GM18873 (cell line): ENCODE results near the gene ZNF280A.
"Not testable (repeated sequence)": the region's sequence is repeated elsewhere in the genome, so short reads cannot be mapped to it uniquely, and the experiment has no call there.

Experiments used
- ATAC-seq: cut with Tn5 transposase; IDR thresholded peaks from one replicate; pipeline ENCODE4 v1.9.1; 2021; ENCODE audit warnings: mild to moderate bottlenecking, moderate library complexity, moderate number of reproducible peaks; ENCODE audit not compliant: unreplicated experiment, low FRiP score

Gene ZNF280A

GRCh38 chr22:22515890-22516289, 4.2 kb downstream of the ZNF280A start:
- ATAC-seq = no peak

DNA sequence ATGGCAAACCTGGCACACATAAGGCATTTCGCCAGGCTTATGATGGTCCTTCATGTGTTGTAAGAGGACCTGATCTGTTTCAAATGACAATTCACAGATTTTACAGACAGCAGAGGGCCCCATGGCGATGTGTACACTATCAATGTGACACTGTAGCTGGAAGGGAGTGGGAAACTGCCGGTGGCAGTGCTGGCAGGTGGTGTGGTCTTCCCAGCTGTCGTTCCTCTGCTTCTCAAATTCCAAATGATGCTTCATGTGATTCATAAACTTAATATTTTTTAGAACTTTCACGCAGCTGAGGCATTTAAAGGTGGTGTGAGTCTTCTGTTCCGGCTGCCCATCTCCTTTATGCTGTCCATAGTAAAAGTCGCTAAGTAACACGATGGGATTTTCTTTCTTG, 5.6 kb downstream of the ZNF280A start:
- ATAC-seq = not testable (repeated sequence)

GRCh38 chr22:22513619-22514018, 6.5 kb downstream of the ZNF280A start:
- no peak for ATAC-seq

GRCh38 chr22:22512951-22513350, 7.1 kb downstream of the ZNF280A start:
- no peak for ATAC-seq

DNA sequence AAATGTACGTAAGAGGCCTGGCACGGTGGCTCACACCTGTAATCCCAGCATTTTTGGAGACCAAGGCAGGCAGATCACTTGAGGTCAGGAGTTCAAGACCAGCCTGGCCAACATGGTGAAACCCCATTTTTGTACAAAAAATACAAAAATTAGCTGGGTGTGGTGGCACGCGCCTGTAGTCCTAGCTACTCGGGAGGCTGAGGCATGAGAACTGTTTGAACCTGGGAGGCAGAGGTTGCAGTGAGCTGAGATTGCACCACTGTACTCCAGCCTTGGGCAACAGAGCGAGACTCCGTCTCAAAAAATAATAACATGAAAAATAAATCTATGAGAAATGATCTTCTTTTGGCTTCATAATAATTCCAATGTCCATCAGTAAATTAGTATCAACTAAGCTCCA, 9.2 kb downstream of the ZNF280A start:
- not testable (repeated sequence) for ATAC-seq

DNA sequence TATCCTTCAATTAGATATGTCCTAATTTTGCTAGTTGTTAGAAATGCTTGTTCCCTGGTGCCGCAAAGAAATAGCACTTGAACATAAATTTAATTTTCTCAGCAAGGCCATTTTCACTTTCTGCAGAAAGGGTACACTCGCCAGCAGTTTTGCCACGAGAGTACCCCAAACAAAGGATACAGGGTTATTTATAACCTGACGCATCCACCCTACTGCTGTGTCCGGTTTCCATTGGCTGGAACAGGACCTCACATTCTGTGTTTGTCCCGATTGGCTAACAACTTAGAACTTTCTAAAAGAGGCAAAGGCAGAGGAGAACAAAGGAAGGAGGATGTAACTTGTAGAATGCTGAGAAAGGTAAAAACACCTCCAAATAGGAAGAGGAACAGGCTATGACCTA, 10.2 kb downstream of the ZNF280A start:
- ATAC-seq = not testable (repeated sequence)

DNA sequence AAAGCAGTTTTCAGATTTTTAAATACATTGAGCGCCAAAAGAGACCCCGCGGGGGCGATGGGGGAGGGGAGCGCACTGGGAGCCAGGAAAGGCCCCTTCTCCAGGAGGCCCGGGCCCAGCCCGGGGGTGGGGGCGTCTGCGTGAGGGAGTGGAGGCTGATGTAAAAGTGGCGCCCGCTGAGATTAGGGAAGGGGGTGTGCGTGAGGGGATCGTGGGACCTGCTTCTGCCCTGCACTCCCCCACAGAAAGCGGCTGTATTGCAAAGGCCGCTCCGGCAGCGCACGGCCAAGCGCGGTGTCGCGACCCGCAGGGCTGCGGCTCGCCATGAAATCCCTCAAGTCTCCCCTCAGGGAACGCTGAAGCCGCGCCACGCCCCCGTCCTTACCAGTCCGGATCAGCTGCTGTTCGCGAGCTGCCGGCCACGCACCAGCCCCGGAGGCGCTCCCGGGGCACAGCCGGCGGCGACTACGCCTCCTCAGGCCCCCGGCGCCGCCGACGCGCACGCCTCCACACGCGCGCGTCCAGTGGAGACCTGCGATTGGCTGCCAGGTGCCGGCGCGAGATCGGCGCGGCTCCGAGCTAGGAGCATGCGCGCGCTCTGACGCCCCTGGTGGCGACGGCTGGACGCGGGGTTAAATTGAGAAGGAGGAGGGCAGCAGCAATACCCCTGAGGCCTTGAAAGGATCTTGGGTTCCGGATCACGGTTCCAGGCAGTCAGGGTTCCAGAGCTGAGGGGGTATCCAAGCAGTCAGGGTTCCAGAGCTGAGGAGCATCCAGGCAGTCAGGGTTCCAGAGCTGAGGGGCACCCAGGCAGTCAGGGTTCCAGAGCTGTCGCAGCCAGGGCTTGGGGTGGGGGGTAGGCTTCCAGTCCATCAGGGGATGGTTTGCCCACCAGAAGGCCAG, 11.5 kb downstream of the ZNF280A start, which contains the start of gene ZNF280B:
Gene ZNF280B (minus strand): TSS at position 469 of the 903 bp plus-strand sequence. CDS start 19,344 bp downstream, outside the sequence.
- ATAC-seq = no peak

DNA sequence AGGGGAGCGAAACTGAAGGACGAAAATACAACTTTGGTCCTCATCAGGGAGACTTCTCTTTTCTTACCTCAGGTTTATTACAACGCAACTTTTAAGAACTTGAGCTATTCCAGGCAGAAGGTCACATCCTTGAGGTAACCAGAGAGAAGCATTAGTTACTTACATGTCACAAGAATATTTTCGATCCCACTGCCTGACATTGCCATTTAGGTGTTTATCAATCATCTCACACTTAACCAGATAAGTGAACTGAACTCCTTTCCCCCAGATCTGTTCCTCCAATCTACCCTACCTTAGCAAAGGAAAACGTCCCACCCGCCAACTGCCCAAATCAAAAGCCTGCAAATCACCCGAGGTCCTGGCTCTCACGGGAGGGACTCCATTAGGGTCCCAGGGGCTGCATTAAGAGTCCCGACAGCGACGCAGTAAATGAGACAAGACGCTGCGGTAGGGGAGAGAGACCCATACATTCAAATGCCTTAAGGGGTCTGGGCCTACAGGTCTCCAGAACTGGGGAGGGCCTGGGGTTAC, 12.3 kb downstream of the ZNF280A start:
- no peak for ATAC-seq

- no peak for ATAC-seq
Measured at GRCh38 chr22:22506736-22507135, 13.3 kb downstream of the ZNF280A start.

DNA sequence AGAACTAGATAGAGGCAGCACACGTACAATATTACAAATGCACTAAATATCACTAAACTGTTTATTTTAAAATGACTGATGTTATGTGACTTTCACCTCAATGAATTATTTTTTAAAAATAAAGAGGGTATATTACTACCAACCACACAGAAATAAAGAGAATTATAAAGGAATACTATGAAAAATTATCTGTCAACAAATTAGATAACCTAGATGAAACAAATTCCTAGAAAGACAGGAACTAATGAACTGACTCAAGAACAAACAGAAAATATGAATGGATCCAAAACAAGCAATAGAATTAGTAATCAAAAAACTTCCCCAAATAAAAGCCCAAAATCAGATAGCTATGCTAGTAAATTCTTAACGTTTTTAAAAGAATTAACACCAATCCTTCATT, 21.8 kb downstream of the ZNF280A start:
- ATAC-seq = no peak

GRCh38 chr22:22491589-22491988, 28.5 kb downstream of the ZNF280A start:
- ATAC-seq = not testable (repeated sequence)

DNA sequence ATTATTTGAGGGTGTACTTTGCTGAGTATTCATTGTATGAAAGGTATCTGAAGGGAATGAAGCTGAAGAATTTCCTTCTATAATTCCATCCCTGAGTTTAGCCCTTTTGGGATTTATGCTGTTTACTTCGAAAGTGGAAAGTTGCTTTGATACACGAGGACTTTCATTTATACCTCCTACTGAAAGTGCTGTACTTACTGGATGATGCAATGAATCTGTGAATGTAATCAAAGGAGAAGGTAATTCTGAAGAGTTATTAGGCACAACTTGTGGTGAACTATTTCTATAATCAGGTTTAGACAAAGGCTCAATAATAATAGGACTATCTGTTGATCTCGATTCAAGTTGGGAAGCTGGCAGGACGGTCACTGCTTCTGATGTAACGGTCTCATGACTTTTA, 31.3 kb downstream of the ZNF280A start:
- ATAC-seq = no peak

GRCh38 chr22:22487869-22488597, 32.0 kb downstream of the ZNF280A start:
- no peak for ATAC-seq

GRCh38 chr22:22487059-22487458, 33.0 kb downstream of the ZNF280A start:
- no peak for ATAC-seq

- ATAC-seq = no peak
Measured at GRCh38 chr22:22486132-22486899, 33.8 kb downstream of the ZNF280A start.

DNA sequence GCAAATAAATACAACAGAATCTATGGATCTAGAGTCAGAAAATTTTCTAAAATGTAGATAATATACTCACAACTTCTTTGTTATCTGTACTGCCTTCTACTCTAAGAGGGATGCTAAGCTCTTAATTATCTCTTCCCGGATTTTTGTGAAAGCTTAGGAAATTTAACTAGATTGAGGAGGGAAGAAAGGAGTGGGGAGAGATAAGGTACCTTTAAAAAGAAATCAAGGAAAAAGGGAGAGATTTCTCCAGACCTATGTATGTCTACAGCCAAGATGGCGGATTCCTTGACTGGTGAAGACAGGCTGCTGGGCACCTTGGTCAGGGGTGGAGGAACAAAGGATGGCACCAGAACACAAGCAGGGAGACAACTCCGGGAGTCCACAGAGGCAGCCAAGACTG, 34.5 kb downstream of the ZNF280A start:
- ATAC-seq = no peak

- no peak for ATAC-seq
Measured at GRCh38 chr22:22484023-22484422, 36.0 kb downstream of the ZNF280A start.

DNA sequence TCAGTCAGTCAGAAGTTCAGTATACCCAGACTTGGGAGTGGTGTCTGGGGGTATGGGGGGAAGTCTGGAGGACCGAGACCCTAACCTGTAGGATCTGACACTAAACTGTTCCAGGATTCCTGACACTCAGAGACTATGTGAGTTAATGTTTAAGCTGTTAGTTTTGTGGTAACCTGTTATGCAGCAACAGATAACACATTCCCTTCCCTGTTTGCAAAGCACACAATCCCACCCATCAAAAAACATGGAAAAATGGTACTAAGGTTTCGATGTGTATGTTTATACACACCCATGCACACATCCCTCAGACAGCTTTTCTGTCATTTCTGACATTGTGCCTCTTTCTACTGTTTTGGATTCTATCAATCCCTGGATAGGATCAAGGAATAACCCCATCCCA, 39.1 kb downstream of the ZNF280A start:
- no peak for ATAC-seq

- no peak for ATAC-seq
Measured at GRCh38 chr22:22479999-22480532, 40.0 kb downstream of the ZNF280A start.

GRCh38 chr22:22479116-22479515, 41.0 kb downstream of the ZNF280A start:
- ATAC-seq = no peak
